IMR-90 (cell line): ENCODE results near the gene AGMO. TPM values are rescaled to one million over a fixed set of nuclear protein-coding genes. Genes with fewer than 3 reads are reported as not detected.

ENCODE experiments used
- ATAC-seq: fragments of 200-7000 bp; cut with Tn5 transposase; 2 replicates; pipeline ENCODE4 v1.9.1; 2020; ENCODE audit warnings: low read depth, mild to moderate bottlenecking, moderate library complexity
- BruUV-seq: library from RNA; stranded (reverse); fragments of 400-500 nt; replicated peaks from 2 replicates; lab custom pipeline; 2021; lab: Mats Ljungman, UMichigan
- CTCF ChIA-PET: fragments of 300-600 bp; formaldehyde crosslinking; extraction: SDS; loops from one replicate; lab custom pipeline; 2021; ENCODE audit warnings: antibody characterized with exemption; lab: Yijun Ruan, JAX
- POLR2A ChIA-PET: fragments of 300-600 bp; sonication (Branson Sonifier 250); formaldehyde crosslinking; loops from one replicate; lab custom pipeline; 2022; ENCODE audit warnings: antibody characterized with exemption; ENCODE audit not compliant: unreplicated experiment; lab: Charles Lee
- DNase-seq: peaks from one replicate; pipeline ENCODE4 v3.0.0; 2013
- H2AFZ ChIP-seq: replicated peaks from 2 replicates; pipeline ENCODE3; 2013; ENCODE audit warnings: low read length, mild to moderate bottlenecking; ENCODE audit not compliant: poor library complexity
- H2AK5ac ChIP-seq: 2 replicates; pipeline ENCODE4 v1.6.1; 2013; ENCODE audit warnings: low read depth, low read length, inconsistent platforms
- H2AK9ac ChIP-seq: replicated peaks from 2 replicates; pipeline ENCODE3; 2013; ENCODE audit warnings: mild to moderate bottlenecking, low read depth, low read length, moderate library complexity; ENCODE audit not compliant: poor library complexity
- H2BK120ac ChIP-seq: 2 replicates; pipeline ENCODE4 v1.6.1; 2013; ENCODE audit warnings: low read depth, low read length, inconsistent platforms
- H2BK15ac ChIP-seq: 3 replicates; pipeline ENCODE4 v1.6.1; 2013; ENCODE audit warnings: low read depth, low read length, inconsistent platforms
- H2BK20ac ChIP-seq: 2 replicates; pipeline ENCODE4 v1.6.1; 2013; ENCODE audit warnings: low read depth, mild to moderate bottlenecking, inconsistent platforms, low read length, moderate library complexity
- H2BK5ac ChIP-seq: 2 replicates; pipeline ENCODE4 v1.6.1; 2013; ENCODE audit warnings: mild to moderate bottlenecking, low read depth, low read length, inconsistent platforms; ENCODE audit not compliant: poor library complexity, severe bottlenecking
- H3K14ac ChIP-seq: replicated peaks from 2 replicates; pipeline ENCODE4 v1.6.1; 2013; ENCODE audit warnings: low read depth, low read length, inconsistent platforms
- H3K18ac ChIP-seq: 2 replicates; pipeline ENCODE4 v1.6.1; 2013; ENCODE audit warnings: low read depth, low read length, control low read depth
- H3K23ac ChIP-seq: 2 replicates; pipeline ENCODE4 v1.6.1; 2013; ENCODE audit warnings: low read depth, low read length, inconsistent platforms
- H3K27ac ChIP-seq: 2 replicates; pipeline ENCODE4 v1.5.1; 2013; ENCODE audit warnings: mild to moderate bottlenecking, control low read depth, low read length; ENCODE audit not compliant: insufficient read depth
- H3K27me3 ChIP-seq: 2 replicates; pipeline ENCODE4 v1.6.1; 2013; ENCODE audit warnings: low read length; ENCODE audit not compliant: control insufficient read depth, insufficient read depth
- H3K36me3 ChIP-seq: 2 replicates; pipeline ENCODE4 v1.6.1; 2013; ENCODE audit warnings: low read length, mixed read lengths; ENCODE audit not compliant: control insufficient read depth, insufficient read depth
- H3K4ac ChIP-seq: 2 replicates; pipeline ENCODE4 v1.6.1; 2013; ENCODE audit warnings: low read depth, low read length, inconsistent platforms
- H3K4me1 ChIP-seq: 2 replicates; pipeline ENCODE4 v1.6.1; 2013; ENCODE audit warnings: low read length, mixed read lengths; ENCODE audit not compliant: control insufficient read depth, insufficient read depth
- H3K4me2 ChIP-seq: 2 replicates; pipeline ENCODE4 v1.6.1; 2013; ENCODE audit warnings: low read depth, mild to moderate bottlenecking, control low read depth, low read length, moderate library complexity
- H3K4me3 ChIP-seq: 2 replicates; pipeline ENCODE4 v1.5.1; 2013; ENCODE audit warnings: low read depth, mild to moderate bottlenecking, control low read depth, low read length, moderate library complexity; ENCODE audit not compliant: insufficient read depth
- H3K56ac ChIP-seq: 2 replicates; pipeline ENCODE4 v1.6.1; 2013; ENCODE audit warnings: low read length, inconsistent platforms; ENCODE audit not compliant: insufficient read depth; ENCODE audit errors: extremely low read depth
- H3K79me1 ChIP-seq, 2 experiments: 2 replicates each; pipeline ENCODE4 v1.6.1; 2013; ENCODE audit warnings: low read length in 2 of 2, inconsistent platforms in 1 of 2, low read depth in 1 of 2
- H3K9ac ChIP-seq: 2 replicates; pipeline ENCODE4 v1.6.1; 2013; ENCODE audit warnings: low read depth, low read length, control low read depth
- H3K9me1 ChIP-seq: 2 replicates; pipeline ENCODE4 v1.6.1; 2013; ENCODE audit warnings: low read length, inconsistent platforms; ENCODE audit not compliant: insufficient read depth
- H3K9me3 ChIP-seq: 2 replicates; pipeline ENCODE4 v1.6.1; 2013; ENCODE audit warnings: low read length; ENCODE audit not compliant: control insufficient read depth, insufficient read depth
- H4K20me1 ChIP-seq: 2 replicates; pipeline ENCODE4 v1.6.1; 2013; ENCODE audit warnings: low read length, inconsistent platforms; ENCODE audit not compliant: insufficient read depth
- H4K5ac ChIP-seq: 2 replicates; pipeline ENCODE4 v1.6.1; 2013; ENCODE audit warnings: mild to moderate bottlenecking, low read depth, low read length, control low read depth
- H4K8ac ChIP-seq, 2 experiments: 2 replicates each; pipeline ENCODE4 v1.6.1; 2013; ENCODE audit warnings: low read depth in 2 of 2, low read length in 2 of 2, control low read depth in 1 of 2, inconsistent platforms in 1 of 2
- H4K91ac ChIP-seq: 2 replicates; pipeline ENCODE4 v1.6.1; 2013; ENCODE audit warnings: low read depth, low read length, inconsistent platforms; ENCODE audit not compliant: insufficient read depth
- MXI1 ChIP-seq: IDR thresholded peaks from 2 replicates; pipeline ENCODE4 v1.6.1; 2012; ENCODE audit warnings: low read depth, mild to moderate bottlenecking, low read length, moderate library complexity, borderline replicate concordance
- POLR2A ChIP-seq: IDR thresholded peaks from 2 replicates; pipeline ENCODE4 v1.6.1; 2012; ENCODE audit warnings: mild to moderate bottlenecking, low read depth, low read length
- WGBS, 2 experiments: methylation state at CpG; one replicate each; pipeline versions ENCODE4 v1.1.5 to v1.1.7; 2013; ENCODE audit warnings: missing lambda C conversion rate in 2 of 2; ENCODE audit not compliant: insufficient read length in 1 of 2; ENCODE audit errors: extremely low coverage in 2 of 2; 5-methylcytosine and 5-hydroxymethylcytosine counted together
- dilution Hi-C: fragments of 300-500 bp; cut with HindIII; formaldehyde crosslinking; loops from one replicate; pipeline ENCODE4 v1.14.3; 2018; ENCODE audit warnings: low sequenced_read_pairs; ENCODE audit not compliant: unreplicated experiment
- in situ Hi-C: fragments of 300-500 bp; cut with MboI; formaldehyde crosslinking; loops from 3 replicates; pipeline ENCODE4 v1.14.3; 2019; ENCODE audit warnings: low sequenced_read_pairs, inconsistent platforms, mixed read lengths
- intact Hi-C: fragments of 100-400 bp; cut with micrococcal nuclease; formaldehyde crosslinking; loops from 2 replicates; pipeline ENCODE4 v1.10.0; 2022
- polyA plus RNA-seq, 3 experiments: library from polyadenylated mRNA; depleted of rRNA; stranded (reverse); fragments of >200 nt; gene quantifications; 2 replicates each; pipeline ENCODE4 v1.2.3, GENCODE V29; 2012; ENCODE audit warnings: low replicate concordance in 1 of 3
- total RNA-seq: library from RNA; depleted of rRNA; stranded (reverse); fragments of >200 nt; gene quantifications from 2 replicates; pipeline ENCODE4 v1.2.3, GENCODE V29; 2012

AGMO gene
- total and polyA plus RNA-seq, 2 of the 4 experiments (the other 2 are of a cell fraction): not detected

DNA sequence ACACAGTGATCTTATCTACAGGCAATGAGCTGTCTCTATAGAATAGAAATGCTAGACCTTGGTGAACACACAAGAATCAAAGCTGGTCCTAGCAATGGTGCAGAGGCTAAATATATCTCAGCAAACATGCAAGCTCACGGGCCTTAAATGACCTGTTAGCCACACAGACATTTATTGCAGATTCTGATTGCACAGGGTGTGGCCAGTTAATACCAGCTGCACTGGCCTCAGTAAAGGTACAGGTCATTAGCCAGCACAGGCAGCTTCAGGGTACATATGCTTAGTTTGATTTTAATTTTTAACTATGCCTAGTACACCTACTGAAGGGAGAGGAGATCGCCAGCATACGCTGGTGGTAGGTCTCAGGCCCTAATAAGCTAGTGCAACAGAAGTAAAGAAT lies 393.9 kb downstream of the AGMO start:
- no peak overlapping the region for H4K5ac ChIP-seq
- DNase-seq: no peak
- intact Hi-C loops (no loop called here), in situ Hi-C loops (no loop called here), dilution Hi-C loops (no loop called here)
- ChIA-PET CTCF (no interaction called here), POLR2A (no interaction called here)
- no peak for ATAC-seq
- no peaks in the 10 kb centered on the region for H3K9me1 ChIP-seq
- H3K4me3 ChIP-seq: no peak overlapping the region
- no peak overlapping the region for H2AFZ ChIP-seq
- no peak overlapping the region for H3K4me2 ChIP-seq
- no peak overlapping the region for H4K8ac ChIP-seq
- no TSS peak for BruUV-seq
- WGBS, 2 experiments: 60% methylated on average over 1 of the region's 3 CpGs; no CpG with 5 or more reads in 1 of the 2 experiments
- no peak overlapping the region for H2BK20ac ChIP-seq
- no peaks in the 10 kb centered on the region for H3K4me1 ChIP-seq
- H2AK5ac ChIP-seq: no peak overlapping the region
- H2BK15ac ChIP-seq: no peak overlapping the region
- no peak overlapping the region for H3K9ac ChIP-seq
- H3K36me3 ChIP-seq: no peaks in the 10 kb centered on the region
- no peak overlapping the region for H3K23ac ChIP-seq
- no peak overlapping the region for H3K4ac ChIP-seq
- no peak overlapping the region for H3K27ac ChIP-seq
- TF ChIP-seq POLR2A (no peak), MXI1 (no peak)
- H4K91ac ChIP-seq: no peak overlapping the region
- no peaks in the 10 kb centered on the region for H4K20me1 ChIP-seq
- no peaks in the 10 kb centered on the region for H3K27me3 ChIP-seq
- H2BK120ac ChIP-seq: no peak overlapping the region
- no peak overlapping the region for H3K18ac ChIP-seq
- H3K9me3 ChIP-seq: peaks cover 2% of the 10 kb centered on the region; the same call in 1 of the 2 replicates
- no peak overlapping the region for H2BK5ac ChIP-seq
- no peak overlapping the region for H3K56ac ChIP-seq
- H2AK9ac ChIP-seq: no peak overlapping the region
- no peaks in the 10 kb centered on the region for H3K79me1 ChIP-seq
- H3K14ac ChIP-seq: no peak overlapping the region
